HG03280 (cell line): ENCODE results near the gene ABCG8.

ENCODE experiments used
- ATAC-seq: cut with Tn5 transposase; IDR thresholded peaks from one replicate; pipeline ENCODE4 v1.9.1; 2021; ENCODE audit warnings: mild to moderate bottlenecking, moderate library complexity; ENCODE audit not compliant: unreplicated experiment

The ABCG8 gene

DNA sequence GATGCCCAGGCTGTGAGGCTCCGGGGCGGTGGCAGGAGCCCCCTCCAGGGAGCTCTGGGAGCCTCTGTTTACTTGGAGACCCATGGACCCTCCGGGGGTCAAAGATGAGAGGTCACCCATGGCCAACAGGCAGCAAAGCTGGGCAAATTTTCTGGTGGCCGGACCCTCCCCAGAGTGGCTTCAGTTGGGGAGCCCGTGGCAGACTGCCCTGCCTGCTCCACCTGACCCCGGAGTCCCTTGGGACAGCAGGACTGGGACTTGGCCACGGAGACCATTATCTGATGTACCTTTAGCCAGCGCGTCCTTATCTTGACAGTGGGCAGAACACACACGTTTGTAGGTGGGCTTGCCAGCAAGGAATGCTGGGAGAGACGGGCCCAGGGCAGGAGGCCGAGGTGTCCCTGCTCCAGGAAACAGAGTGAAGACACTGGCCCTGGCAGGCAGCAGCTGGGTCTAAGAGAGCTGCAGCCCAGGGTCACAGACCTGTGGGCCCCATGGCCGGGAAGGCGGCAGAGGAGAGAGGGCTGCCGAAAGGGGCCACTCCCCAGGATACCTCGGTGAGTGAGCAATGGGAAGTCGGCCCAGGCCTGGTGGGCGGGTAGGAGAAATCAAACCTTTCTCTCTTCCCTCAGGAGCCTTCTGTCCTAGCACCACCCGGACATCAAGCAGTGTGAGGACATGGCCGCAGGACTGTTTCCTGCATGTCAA lies at the start of gene ABCG8, which contains the start of gene ABCG5:
Gene ABCG8 (plus strand): TSS at position 412 of the 708 bp plus-strand sequence. CDS start 83 bp downstream, at position 495.
Gene ABCG5 (minus strand): TSS at position 280 of the 708 bp plus-strand sequence. CDS start 160 bp downstream, at position 120.
- ATAC-seq = no peak

DNA sequence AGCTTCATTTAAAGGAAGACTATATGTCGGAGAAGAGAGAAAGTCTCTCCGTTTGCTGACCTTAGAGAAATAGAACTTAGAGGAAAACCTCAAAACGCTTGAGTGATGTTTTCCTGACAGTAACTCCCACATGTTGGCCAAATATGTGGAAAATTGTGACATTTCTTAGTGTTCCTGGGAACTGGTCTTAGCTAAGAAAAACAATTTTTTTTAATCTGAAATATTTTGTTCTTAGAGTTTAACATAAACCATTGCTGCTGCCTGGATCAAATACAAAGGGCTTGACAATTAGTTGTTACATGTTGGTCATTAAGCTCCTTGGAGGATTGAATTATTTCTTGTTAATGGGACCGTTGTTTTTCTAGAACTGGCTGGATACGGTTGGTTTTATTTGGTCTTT lies 48.6 kb upstream of the ABCG8 start:
- no peak for ATAC-seq

DNA sequence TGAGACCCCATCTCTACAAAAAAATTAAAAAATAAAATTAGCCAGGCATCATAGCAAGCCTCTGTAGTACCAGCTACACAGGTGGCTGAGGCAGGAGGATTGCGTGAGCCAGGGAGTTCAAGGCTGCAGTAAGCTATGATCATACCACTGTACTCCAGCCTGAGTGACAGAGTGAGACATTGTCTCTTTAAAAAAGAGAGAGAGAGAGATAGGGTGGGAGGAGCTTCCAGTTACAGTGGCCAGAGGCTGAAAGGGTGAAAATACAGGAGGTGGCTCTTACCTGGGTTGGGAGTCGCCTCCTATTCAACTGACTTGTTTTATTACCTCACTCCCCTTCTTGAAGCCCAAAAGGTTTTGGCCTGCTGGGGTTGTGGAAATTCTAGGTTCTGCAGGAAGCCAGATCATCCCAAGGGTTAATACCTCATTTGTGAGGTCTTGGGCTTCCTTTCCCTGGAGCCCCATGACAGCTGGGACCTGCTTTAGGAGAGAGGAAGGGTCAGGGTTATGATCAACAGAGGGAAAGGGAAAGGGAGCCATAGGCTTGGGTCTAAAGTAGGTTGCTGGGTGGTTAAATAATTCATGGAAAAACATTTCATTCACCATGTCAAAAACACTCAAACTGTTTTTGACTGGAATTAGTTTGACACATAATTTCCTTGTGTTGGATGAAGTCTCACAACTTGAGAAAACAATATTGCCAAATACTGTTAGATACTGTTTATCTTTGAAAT lies 47.6 kb upstream of the ABCG8 start:
- ATAC-seq = no peak

DNA sequence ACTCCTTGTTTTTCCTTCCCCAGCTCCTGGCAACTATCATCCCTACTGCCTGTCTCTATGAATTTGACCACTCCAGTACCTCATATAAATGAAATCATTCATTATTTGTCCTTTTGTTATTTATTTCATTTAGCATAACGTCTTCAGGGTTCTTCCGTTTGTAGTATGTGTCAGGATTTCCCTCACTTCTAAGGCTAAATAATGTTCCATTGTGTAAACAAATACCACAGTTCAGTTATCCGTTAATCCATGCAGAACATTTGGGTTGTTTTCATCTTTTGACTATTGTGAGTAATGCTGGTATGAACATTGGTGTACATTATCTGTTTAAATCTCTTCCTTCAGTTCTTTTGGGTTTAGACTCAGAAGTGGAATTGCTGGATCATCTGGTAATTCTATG lies 46.1 kb upstream of the ABCG8 start:
- ATAC-seq = no peak

DNA sequence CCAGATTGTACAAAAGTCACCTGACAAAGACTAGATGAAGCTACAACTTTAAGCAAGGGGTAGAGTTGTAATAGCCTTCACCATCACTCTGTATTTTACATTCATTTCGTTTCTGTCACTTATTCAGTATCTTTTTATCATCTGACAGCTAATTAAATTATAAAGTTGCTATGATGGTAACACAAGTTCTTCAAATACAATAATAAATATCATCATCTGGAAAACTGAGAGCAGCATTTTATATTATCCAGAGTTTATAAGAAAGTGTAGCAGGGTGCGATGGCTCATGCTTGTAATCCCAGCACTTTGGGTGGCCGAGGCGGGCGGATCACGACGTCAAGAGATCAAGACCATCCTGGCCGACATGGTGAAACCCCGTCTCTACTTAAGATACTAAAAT lies 43.8 kb upstream of the ABCG8 start:
- ATAC-seq = no peak

DNA sequence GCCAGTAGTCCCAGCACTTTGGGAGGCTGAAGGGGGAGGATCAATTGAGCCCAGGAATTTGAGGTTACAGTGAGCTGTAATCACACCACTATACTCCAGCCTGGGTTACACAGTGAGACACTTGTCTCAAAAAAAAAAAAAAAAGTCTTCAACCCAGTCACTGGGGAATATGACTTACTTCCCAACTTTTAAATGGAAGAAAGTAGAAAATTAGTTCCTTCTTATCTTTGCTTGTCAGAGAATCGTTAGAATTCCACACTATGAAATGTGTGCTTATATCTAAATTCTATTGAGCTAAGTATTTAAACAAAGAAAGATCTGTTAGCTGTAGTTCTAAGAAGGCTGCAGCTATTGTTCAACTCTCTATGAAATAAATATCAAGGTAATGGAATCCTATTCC lies 42.6 kb upstream of the ABCG8 start:
- ATAC-seq = no peak

DNA sequence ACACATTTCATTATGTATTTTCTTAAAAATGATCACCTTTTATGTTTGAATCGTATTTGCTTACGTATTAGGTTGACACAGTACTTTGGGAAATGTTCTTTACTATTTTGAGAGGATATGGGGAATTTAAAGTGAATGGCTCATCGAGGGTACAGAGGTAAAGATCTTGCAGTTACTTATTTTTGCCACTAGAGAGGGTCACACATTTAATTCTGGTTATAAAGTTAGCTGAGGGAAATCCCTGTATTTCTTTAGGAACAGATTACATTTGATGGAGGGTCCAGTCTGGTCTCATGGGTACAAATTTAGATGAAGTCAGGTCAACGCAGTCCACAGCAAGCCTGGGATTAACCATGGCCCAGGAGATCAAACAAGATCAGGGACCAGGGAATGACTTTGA lies 40.5 kb upstream of the ABCG8 start:
- no peak for ATAC-seq

DNA sequence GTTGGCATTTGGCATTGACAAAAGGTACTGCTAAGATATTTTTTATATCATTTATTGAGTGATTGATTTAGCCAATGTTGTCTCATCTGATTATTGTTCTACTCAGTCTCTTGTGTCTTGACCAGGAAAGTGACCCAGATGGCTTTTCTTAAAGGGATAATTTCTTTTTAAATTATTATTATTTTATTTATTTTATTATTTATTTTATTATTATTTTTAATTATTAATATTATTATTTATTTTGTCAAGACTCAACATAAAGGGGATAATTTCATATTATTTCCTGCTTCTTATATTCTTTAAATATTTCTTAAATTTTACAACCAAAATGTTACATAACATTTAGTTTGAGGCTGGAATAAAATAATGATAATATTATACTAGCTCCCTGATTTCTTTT lies 37.9 kb upstream of the ABCG8 start:
- ATAC-seq = no peak

DNA sequence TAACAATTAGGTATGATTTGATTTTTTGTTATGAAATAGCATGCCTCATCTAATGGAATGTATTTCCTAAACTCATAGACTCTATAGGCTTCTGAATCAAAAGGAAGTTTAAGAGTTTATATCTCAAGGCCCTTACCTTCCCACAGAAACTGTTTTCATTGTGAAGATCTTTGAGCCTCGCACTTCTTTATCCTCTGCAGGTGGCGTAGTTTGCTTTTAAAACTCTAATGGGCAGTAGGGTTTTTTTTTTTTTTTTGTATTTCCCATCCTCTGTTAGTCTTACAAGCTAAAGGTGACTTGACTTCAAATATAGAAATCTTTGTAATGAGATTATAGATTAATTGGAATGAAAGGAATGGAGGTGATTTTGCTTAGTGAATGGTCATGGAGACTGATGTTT lies 36.6 kb upstream of the ABCG8 start:
- no peak for ATAC-seq

DNA sequence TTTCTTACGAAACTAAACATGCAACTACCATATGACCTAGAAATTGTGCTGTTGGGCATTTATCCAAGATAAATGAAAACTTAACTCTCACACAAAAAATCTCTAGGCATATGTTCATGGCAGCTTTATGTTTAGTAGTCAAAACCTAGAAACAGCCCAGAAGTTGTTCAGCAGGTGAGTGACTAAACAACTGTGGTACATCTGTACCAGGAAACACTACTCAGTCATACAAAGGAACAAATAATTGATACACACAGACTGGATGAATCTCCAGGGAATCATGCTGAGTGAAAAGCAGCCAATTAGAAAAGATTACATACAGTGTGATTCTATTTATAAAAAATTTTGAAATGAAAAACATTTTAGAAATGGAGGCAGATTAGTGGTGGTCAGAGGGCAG lies 35.7 kb upstream of the ABCG8 start:
- no peak for ATAC-seq

DNA sequence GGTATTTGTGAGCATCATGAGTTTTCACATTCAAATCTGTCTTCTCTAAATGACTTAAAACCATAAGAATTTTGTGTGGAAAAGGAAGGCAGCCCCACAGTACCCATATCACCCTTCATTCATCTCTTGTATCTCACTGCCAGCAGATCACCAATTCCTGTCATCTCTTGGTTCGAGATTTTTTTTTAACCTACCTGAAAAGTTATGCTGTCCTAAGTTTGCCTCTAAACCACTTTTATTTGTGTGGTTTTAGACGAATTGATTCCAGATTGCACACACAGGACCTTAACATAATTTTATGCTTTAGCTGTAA lies 32.1 kb upstream of the ABCG8 start:
- ATAC-seq = no peak

DNA sequence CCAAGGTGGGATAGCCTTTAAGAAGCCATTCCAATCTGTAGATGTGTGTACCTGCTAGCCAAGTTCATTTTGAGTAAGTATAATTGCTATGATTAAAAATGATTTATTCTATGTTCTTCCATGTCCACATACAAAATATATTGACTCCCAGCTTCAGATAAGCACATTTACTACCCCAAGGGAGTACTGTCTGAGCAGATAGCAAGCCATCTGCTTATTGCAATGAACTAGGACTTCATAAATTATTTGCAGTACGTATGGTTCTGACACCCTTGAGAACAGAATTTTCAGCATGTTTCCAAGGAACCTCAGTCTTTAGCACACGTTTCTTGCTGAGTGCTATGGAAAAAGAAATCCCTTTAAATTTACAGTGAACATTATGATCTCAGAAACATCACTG lies 28.3 kb upstream of the ABCG8 start:
- ATAC-seq = no peak

DNA sequence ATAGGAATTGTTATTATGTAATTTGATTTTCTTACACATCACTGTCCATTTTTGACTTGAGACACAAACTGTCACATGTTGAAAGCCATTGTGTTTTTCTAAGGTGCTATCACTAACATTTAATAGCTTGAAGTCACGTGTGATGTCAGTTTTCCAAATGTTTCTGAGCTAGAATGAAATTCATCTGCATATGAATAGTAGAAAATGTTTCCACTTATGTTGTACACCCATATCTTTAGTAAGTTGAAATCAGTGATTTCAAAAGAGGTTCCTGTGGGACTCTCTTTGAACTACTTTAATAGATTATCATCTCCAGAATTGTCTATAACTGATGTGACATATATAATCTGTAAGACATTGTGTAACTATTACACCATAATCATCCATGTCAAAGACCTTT lies 27.9 kb upstream of the ABCG8 start:
- ATAC-seq = no peak

DNA sequence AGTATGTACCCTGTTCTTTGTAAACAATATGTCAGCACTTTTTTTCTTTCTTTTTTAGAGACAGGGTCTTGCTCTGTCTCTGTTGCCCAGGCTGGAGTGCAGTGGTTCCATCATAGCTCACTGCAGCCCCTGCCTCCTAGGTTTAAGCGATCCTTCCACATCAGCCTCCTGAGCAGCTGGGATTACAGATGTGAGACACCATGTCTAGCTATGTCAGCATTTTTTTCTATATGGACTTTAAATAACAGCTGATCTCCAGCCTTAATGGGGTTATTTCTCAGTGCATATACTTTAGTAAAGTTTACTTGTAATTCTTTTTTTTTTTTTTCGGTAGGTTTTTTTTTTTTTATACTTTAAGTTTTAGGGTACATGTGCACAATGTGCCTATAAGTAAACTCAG lies 26.8 kb upstream of the ABCG8 start:
- ATAC-seq = no peak

DNA sequence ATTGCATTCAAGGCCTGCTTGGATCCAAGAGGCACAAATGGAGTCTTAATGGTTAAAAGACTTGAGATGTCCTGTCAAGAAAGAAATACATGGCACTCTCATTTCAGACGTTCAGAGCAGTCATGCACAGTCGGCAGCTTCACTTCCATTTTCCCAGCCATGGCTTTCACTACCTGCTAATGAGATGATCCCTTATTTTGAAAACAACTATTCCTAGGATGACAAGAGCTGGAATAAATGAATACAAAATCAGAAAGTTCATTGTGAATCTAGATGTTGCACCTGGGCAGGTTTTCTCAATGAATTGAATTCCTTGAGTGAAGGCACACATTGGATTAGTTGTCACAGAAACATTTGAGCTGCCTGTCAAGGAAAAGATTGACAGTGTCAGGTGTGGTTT lies 25.8 kb upstream of the ABCG8 start:
- no peak for ATAC-seq

DNA sequence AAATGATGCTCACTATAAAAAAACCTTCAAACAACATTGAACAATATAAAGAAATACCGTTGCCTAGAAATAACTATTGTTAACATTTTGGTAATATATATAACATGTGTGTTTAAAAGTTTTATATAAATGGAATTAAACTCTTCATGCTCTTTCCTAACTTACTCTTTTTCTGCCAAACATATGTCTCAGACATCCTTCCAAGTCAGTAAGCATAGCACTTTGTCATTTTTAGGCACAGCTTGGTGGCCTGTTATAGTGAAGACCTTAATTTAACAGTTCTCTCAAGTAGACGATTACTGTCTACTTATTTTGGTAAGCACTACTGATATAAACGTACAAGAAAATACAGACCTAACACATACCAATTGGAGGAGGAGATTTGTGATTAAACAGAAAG lies 24.1 kb upstream of the ABCG8 start:
- no peak for ATAC-seq

DNA sequence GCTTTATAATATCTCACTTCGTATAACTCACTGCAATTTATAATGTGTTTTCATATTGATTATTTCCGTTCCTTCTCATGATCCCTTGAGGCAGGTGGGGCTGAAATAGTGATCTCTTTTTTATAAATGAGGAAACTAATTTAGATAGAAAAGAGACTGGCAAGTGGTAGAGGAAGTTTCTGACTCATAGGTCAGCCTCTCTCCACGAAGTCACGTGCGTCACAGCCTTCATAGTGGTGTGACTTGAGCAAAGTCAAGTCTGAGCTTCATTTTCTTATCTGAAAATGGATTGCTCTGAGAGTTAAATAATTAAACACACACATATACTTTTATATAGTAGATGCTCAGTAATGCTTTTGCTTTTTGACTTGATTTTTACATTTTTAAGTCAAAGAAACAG lies 20.0 kb upstream of the ABCG8 start:
- ATAC-seq = no peak

DNA sequence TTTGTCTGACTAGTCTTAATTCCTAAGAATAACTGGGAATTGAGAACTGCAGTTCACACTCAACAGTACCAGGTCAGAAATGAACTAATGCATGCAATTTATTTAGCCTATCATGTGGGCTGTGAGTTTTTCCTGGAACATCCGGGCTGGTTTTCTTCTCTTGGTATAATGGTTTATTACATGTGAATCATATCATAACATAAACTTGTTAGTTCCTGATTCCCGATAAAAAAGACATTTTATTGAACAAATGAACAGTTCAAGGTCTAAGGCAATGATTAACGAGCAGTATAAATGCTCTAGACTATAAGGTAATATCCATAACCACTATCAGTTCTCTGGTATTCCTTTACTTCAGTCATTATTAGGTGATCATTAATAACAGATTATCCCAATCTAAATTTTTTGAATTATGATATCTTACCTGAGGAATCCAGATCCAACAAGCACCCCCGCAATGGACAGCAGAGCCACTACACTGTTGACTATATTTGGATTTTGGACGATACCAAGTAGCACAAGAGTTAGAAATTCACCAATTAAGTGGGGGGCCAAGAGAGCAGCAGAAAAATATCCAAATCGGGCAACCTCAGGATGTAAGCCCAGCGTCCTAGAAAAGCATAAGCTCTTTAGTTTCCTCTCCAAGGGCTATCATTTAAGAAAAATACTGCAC lies 19.1 kb upstream of the ABCG8 start:
- ATAC-seq = no peak

DNA sequence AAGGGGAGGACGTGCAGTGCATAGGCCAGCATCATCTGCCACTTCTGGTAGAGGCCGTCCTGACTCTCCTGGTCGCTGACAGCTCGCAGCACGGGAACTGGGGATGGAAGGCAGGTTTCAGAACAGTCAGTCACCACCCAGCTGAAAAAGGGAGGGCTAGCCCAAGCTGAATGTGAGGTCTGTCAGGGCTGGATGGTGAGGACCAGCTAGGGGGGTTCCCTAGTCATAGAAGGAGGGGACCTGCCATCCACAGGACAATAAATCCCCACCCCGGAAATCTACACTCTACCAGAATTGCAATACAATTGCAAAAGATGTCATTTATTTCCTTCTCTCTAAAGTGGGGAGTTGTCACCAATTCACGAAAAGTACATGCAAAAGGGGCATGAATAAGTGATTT lies 15.9 kb upstream of the ABCG8 start:
- ATAC-seq = no peak

DNA sequence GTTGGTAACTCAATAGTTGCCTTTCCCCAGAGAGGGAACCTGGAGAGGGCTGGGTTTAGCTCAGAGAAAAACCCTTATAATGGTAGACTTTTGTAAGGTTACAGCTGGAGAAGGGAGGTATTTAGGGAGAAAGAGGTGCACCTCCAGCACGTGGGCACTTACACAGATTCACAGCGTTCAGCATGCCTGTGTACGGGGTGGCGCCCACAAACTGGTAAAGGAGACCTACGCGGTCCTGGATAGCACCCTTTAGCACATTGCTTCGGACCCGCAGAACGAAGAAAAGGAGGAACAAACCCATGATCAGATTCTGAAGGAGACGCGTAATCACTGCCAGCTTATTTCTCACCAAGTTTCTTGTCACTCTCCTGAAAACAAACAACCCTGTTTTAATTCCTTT lies 15.0 kb upstream of the ABCG8 start:
- no peak for ATAC-seq

DNA sequence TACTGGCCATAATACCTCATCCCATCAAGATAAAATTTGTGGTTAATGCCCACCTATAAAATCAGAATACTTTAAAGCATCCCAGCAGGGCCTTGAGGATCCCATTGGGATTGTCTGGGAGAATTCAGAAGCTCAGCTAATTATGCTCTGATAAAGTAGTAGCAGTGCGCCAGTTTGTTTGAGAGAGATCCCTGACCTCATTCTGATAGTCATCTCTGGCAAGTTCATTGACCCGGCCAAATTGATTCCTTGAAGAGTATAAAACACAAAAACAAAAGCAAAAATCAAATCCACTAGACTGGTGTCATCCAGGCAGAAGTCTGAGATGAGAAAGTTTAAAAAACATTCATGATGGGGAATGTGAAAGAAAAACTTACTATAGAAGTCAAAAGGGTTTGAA lies 14.3 kb upstream of the ABCG8 start:
- ATAC-seq = no peak

DNA sequence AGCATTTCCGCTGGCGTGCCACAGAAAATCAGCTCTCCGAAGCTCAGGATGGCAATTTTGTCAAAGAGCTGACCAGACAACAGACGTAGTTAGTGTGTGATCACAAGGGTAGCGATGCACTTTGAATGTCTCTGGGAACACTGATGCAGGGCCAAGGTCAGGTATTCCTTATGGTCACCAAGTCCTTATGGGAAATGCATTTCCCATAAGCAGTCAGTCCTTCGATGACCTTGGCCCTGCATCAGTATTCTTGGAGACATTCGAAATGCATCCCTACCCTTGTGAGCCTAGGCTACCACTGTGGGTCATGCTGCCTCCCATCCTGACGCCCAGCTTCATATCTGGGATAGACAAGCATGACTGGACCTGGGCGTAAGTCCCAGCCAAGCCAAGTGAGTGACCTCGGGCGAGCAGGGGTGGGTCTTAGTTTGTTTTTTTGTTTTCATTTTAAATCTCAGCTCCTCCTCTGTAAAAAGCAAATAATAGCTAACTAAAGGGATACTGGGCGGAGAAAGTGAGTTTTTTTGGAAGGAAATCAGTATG lies 13.7 kb upstream of the ABCG8 start:
- ATAC-seq = no peak
